HG03565 (cell line): ENCODE data around the gene FBXO44.

ENCODE experiments used
- ATAC-seq: cut with Tn5 transposase; IDR thresholded peaks from one replicate; pipeline ENCODE4 v1.9.1; 2021; ENCODE audit warnings: mild to moderate bottlenecking, moderate library complexity; ENCODE audit not compliant: unreplicated experiment

FBXO44 gene

DNA sequence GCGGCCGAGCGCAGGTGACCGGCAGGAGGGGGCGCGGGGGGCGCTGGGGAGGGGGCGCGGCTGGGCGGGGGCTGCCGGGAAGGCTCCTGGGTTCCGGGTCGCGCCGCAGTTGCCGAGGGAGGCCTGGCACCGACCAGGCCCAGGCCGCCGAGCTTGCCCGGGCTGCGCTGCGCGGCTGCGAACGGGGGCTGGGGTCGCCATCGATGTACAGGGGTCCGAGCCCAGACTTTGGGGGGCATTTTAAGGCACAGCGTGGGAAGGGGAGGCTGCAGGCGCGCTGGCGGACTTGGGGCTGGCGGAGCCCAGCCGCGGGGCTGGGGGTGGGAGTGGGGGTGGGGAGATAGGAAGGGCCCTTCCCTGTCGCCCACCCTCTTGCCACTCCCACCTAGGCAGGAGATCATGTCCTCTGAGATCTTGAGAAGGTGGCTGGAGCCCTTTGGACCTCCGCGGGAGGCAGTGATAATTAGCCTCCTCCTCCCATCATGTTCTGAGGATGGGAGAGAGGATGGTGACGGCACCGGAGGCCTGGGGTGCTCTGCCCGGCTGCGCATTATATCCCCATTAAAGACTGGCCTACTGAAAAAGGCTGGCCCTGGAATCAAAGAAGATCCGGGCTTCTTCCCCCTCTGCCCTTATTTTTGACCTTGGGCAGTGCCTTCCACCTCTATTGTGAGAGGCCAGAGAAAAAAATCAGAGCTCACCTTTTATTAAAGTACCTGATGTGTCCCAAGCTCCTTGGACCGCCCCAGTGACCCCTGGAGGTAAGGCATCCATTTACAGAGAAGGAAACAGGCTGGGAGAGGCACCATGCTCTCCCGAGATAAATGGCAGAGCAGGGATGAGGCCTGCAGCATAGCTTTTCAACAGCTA, 497 bp downstream of the FBXO44 start:
- no peak for ATAC-seq

DNA sequence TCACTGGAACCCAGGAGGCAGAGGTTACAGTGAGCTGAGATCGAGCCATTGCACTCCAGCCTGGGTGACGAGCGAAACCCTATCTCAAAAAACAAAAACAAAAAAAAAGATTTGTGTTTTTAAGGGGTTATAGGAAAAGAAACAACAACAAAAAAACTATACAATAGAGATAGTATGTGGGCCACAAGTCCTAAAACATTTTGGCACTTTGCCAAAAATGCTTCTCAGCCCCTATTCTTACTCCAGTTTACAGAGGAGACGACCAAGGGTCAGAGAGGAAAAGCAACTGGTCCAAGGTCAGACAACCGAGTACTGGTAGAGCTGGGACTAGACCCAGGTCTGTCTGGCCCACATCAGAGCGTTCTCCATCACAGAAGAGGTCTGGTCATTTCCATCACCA, 3.0 kb downstream of the FBXO44 start:
- no peak for ATAC-seq

DNA sequence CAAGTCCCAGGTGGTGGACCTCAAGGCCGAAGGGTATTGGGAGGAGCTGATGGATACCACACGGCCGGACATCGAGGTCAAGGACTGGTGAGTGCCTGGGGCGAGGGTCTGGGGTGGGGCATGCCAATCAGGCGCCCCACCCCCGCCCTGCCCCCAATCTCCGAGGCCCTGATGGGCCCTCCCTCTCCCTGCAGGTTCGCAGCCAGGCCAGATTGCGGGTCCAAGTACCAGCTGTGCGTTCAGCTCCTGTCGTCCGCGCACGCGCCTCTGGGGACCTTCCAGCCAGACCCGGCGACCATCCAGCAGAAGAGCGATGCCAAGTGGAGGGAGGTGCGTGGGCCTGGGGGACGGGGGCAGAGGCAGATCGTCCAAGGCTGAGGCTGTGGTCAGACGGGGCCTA, 3.9 kb downstream of the FBXO44 start:
- no peak for ATAC-seq

DNA sequence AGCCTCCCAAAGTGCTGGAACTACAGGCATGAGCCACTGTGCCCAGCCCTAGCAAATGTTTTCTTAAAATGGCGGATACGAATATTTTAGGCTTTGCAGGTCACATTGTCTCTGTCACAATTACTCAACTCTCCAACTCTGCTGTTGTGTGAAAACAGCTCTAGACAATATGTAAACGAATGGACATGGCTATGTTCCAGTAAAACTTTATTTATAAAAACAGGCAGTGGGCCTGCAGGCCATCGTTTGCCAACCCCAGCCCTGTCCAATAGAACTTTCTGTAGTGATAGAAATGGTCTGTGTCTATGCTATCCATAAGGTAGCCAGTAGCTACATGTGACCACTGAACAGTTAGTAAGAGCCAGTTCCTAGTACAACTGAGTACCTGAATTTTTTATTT, 5.1 kb downstream of the FBXO44 start:
- ATAC-seq = no peak

DNA sequence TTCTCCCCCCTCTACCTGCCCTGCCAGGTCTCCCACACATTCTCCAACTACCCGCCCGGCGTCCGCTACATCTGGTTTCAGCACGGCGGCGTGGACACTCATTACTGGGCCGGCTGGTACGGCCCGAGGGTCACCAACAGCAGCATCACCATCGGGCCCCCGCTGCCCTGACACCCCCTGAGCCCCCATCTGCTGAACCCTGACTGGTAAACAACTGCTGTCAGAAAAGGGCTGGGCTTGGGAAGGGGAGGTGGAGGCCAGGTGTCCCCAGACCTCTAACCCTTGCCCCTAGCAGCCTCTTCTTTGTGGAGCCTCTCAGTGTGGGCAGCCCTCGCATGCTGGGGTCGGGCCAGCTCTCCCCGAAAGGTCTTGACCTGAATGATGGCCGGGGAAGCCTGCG, 6.4 kb downstream of the FBXO44 start:
- no peak for ATAC-seq

DNA sequence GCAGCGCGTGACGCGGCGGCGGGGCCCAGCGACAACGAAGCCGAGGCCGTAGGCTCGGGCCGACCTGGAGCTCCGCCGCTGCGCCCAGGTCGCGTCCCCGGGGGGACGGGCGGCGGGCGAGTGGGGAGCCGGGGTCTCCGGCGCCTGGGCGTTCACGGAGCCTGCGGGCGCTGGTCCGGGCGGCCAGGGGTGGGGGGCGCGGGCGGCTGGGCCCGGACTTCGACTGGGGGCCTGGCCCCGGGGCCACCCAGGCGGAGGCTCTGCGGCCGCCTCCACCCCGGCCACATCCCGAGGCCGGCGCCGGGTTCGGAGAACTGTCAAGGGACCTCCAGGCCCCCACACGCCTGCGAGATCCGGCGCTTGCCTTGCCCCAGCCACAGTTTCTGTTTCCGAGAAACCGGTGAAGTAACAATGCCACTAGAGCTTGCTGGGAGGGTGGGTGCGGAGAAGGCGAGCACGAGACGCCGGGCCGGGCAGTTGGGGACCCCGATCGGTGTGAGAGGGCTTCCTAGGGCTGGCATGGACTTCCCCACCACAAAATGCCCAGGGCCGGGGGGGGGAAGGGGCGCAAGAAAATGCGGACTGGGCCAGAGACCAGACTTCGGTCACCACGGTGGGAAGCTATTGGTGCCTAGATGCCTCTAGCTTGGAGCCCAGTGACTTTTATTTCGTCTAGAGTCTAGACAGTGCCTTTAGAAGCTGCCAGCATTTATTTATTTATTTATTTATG, 9.8 kb downstream of the FBXO44 start:
- peak; percentile 22 for ATAC-seq

DNA sequence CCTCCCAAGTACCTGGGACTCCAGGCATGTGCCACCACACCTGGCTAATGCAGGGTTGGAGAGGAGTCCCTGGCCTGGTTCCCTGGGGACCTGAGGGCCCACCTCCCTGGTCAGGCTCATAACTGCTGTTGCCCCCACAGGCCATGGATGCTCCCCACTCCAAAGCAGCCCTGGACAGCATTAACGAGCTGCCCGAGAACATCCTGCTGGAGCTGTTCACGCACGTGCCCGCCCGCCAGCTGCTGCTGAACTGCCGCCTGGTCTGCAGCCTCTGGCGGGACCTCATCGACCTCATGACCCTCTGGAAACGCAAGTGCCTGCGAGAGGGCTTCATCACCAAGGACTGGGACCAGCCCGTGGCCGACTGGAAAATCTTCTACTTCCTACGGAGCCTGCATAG, 13.8 kb downstream of the FBXO44 start:
- ATAC-seq = no peak

DNA sequence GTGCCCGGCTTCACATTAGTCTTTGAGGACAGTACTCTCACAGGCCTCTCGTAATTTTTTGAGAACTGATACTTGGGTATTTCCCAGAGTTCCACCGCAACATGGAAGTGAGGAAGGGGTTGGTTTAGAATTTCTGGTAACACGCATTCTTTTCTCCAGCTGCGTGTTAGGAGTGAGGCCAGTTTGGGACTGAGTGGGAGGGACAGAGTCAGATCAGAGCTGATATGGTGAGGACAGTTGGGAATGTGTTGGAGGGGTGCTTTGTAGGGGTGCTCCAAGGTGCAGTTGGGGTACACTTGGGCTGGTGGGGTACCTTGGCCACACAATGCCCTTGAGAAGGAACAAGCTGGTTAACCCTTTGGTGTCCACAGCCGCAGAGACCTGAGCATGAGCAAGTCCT, 16.1 kb downstream of the FBXO44 start:
- ATAC-seq = no peak

DNA sequence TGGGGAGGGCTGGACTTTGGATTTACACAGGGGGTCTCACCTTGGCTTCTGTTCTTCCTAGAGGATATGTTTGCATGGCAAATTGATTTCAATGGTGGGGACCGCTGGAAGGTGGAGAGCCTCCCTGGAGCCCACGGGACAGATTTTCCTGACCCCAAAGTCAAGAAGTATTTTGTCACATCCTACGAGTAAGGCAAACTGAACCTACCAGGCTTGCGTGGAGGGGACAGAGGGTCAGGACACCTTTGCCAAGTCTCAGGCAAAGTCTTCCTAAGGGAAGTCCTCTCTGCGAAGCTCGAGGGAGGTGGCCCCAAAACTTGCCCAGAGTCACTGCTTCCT, 16.5 kb downstream of the FBXO44 start:
- ATAC-seq = no peak

DNA sequence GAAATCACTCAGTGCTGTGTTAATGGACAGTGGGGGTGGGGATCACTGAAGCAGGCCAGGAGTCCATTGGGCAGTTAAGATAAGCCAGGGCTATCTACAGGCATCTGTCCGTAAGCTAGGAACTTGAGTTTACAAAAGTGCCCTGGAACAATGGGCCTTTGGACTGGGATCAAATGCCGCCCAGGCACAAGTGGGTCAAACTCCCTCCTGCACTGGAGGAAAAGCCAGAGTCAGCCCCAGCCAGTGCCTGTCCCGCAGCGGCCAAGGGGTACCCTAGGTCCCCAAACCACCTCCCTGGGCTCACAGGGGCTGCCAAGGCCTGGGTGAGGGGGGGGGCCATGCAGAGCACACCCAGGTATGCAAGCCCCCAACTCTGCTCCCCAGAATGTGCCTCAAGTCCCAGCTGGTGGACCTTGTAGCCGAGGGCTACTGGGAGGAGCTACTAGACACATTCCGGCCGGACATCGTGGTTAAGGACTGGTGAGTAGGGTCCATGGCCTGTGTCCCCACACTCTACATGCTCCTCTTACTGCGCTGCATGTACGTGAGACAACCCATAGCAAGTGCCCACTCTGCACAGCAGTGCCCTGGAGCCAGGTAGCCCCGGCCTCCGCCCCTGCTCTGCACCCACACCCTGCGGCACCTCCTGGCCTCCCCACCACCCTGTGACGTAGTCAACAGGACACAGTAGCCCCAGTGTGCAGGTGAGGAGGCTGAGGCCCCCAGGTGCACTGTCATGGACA, 17.0 kb downstream of the FBXO44 start:
- ATAC-seq = no peak

DNA sequence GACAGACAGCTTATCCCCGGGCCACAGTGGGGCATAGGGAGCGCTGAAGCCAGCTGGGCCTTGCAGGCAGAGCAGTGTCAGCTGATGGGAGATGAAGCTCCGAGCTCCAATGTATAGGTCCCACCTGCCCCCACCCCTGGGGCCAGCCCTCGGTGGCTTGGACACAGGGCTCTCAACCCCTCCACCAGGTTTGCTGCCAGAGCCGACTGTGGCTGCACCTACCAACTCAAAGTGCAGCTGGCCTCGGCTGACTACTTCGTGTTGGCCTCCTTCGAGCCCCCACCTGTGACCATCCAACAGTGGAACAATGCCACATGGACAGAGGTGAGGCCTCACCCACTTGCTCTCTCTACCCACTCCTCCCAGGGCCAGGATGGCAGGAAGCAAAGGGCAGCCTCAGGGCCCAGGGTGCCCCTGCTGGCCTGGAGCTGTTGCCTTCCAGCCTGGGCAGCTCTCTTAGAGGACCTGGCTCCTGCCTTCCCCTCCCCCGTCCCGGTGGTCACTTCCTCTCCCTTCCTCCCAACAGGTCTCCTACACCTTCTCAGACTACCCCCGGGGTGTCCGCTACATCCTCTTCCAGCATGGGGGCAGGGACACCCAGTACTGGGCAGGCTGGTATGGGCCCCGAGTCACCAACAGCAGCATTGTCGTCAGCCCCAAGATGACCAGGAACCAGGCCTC, 18.6 kb downstream of the FBXO44 start:
- no peak for ATAC-seq

DNA sequence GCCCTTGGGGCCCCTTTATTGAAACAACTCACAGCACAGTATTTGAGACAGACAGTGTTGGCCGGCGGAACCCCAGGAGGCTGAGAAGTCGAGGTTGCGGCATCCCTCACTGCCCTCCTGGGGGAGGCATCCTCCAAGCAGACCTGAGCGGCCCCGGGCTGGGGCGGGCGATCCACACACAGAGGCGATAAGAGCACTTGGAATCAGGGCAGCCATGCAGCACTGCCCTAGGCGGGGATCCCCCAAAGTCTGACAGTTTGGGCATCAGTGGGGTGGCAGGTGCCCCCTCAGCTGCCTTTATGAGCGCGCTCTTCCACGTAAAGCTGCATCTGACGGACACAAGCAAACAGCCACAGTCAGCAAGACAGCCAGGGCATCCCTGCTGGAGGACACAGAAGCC, 19.8 kb downstream of the FBXO44 start:
- no peak for ATAC-seq

DNA sequence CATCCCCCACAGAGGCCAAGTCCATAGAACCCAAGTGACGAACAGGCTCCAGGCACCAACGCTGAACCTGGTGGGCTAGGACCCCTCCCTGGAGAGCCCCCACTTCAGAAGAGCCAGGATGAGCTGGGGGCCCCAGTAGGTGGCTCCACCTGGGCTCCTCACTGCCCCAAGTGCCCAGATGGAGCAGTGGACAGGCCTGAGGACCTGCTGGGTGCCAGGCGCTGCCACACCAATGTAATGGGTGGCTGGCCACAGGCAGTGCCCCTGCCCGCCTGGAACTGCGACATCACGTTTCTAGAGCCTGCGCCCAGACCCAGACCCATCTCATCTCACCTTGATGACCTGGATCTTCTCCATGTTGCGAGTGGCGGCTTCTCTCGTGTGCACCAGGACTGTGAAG, 20.6 kb downstream of the FBXO44 start:
- no peak for ATAC-seq

DNA sequence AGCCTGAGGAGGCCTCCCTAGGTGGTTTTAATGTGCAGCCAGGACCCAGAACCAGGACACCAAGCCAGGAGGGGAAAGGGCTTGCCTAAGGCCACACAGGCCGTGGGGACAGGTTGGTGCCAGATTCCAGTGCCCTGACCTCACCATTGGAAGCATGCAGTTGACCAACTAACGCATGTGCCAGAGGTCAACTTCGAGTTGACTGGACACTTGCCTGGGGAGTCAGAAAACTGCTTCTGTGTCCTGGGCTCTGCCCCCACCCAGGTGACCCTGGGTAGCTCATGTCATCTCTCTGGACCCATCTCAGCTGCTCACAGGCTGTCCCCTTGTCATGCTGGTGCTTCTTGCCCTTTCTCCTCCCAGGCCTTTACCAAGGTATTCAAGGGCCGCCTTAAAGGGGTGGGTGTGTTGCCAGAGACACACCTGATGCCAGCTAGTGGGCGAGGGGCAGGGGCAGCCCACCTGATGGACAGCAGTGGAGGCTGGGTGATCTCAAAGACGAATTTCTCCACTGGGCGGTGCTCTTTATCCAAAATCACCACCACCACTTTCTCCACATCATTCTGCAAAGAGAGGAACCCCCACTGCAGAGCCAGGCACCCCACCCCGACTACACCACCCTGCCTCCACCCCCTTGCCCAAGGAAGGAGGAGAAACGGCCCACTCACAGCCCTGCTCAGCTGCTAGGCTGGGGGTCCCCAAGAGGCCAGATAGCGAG, 21.9 kb downstream of the FBXO44 start:
- no peak for ATAC-seq

DNA sequence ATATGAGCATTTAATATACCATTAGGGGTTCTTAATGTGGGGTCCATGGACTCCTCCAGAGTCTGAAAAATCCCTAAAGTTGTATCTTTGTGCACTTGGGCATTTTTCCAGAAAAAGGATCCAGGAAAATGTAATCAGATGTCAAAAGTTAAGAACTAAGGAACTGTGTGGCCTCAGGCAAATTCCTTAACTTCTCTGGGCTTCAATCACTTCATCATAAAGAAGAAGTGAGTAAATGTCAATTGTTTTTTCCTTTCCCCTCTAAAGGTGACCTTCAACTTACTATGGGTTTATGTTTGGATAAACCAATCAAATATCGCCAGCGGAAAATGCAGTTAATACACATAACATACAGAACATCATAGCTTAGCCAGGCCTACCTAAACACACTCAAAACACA, 23.8 kb downstream of the FBXO44 start:
- no peak for ATAC-seq

DNA sequence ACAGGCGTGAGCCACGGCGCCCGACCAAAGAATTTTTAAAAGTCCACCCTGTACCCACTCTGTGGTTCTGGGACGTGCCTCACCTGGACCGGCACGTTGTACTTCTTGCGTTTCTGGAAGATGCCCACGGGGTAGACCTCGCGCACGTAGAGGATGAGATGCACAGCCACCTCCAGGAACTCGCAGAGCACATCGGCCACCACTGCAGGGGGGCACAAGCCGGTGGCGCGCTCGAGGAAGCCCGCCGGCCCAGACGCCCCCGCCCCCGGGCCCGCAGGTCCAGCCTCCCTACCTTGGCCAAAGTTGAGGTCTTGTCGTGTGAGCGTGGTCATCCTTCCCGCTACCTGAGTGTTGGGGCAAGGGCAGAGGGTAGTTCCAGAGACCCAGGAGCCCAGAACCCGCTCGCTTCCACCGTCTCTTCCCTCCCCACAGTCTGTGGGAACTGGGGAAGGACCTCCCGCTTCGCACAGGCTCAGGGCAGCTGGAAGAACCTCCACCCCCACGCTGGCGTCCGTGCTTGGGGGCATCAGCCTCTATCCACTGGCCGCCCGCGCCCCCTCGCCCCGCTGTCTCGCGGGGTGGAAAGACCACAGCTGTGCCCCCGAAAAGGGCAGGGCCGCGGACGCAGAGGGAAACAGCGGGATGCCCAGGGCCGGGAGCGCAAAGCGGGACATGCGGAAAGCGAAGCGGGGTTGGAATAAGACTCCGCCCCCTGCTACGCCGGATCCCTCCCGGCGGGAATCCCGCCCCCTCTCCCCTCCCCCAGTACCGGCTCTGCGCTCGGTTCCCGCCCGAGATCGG, 25.8 kb downstream of the FBXO44 start:
- ATAC-seq = peak; percentile 22

DNA sequence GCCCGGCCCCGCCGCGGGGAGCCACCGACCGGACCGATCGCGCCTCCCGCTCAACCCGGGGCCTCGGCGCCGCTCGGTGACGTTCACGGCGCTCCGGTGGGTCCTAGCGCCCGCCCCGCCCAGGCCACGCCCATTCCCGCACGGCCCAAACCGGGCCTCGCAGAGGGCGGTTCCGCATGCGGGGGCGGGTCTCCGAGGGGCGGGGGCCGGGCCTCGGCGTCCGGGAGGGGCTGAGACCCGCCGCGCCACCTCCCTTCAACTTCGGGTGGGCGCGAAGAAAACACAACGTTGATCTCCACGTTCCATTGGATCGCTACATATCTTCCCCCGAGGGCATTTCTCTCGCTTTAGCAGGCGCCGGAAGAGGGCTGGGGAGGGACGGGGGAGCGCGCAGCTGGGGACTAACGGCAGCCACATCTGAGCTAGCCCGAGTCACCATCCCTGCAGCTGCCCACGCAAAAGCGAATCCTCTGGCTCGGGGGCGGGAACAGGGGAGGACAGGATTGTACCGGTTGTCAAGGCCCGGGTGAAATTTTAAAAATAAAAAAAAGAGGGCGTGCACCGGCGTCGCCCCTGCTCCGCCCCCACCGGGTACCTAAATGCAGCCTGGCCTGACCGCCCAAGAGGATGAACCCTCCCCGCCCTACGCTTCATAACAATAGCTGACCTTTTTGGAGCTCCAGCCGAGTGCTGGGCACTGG, 26.5 kb downstream of the FBXO44 start, which contains the start of gene MAD2L2:
MAD2L2 (minus strand) TSS at position 78 of the 701 bp plus-strand sequence. CDS start 547 bp downstream, outside the sequence.
- peak; percentile 80 for ATAC-seq

DNA sequence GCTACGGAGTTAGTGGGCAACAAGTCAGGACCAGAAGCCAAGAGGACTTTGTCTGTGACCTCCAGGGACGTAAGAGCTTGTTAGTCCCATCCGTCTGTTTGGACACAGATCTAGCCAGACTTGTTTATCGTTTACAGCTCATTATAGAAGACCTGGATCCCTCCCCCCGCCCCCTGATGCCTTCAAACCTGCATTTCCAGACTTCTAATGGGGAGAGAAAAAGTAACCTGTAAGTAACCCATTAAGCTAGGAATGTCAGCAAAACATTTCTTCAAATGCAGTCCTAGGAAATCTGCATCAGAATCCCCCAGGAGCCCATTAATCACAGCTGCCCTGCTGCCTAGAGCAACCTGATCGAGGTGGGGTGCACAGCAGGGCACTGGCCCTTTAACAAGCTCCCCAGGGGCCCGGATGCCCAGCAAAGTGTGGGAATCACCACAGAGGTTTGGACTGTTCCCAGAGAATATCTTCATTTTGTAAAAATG, 27.7 kb downstream of the FBXO44 start:
- ATAC-seq = no peak

DNA sequence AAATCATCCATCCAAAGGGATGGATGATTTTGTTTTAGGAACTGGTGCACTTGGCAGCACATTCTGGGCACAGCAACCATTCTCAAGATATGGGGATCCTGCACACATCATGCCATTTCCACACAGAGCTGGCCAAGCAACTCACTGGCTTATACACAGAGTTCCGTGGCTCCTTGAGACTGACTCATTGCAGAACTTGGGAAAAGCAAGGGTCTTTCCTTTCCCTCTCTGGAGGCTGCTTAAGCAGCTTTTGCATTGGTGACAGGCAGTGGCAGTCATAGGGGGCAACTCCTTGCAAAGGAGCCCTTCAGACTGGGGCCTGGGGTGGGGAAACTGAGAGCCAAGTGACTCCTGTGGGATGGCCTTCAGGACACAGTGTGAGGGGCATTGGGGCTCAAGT, 28.1 kb downstream of the FBXO44 start:
- ATAC-seq = no peak
